Measurements from ENCODE around the gene SEZ6. TPM values are rescaled to one million over a fixed set of nuclear protein-coding genes. Genes with fewer than 3 reads are reported as not detected.
A peak's percentile ranks its signal among the peaks of the same experiment; 100 is the strongest.

SEZ6 gene
- total RNA-seq, 1 donor from 2014 or later, result not detected

DNA sequence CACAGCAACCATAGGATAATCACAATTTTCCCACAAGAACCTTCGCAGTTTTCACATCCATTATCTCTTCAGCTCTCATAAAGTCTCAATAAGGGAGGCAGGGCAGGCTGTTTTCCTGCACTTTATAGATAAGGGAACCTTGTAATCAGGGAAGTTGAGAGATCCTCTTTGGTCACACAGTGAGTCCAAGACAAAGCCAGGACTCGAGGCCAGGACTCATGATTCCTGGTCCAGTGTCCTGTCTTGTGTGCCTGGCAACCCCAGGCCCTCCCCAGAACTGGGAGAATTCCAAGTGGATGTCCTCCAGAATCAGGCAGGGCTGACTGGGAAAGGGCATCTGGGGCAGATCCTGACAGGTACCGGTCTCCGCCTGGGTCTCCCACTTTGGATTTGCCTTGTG lies 31.4 kb downstream of the SEZ6 start:
- no peaks in the 10 kb centered on the region for H3K36me3 Mint-ChIP-seq (ENCODE audit: unreplicated experiment)
- DNase-seq (ENCODE audit: extremely low spot score, unreplicated experiment), result no peak
- no peak for TF ChIP-seq CTCF (IDR thresholded peaks at IDR 0.05)
- peaks cover 41% of the 10 kb centered on the region for H3K4me1 Mint-ChIP-seq (ENCODE audit: unreplicated experiment)
- no peak overlapping the region for H3K27ac Mint-ChIP-seq (ENCODE audit: unreplicated experiment)
- no peak overlapping the region for H3K4me3 Mint-ChIP-seq (ENCODE audit: unreplicated experiment)
- H3K9me3 Mint-ChIP-seq (ENCODE audit: unreplicated experiment), result no peaks in the 10 kb centered on the region
- H3K27me3 Mint-ChIP-seq (ENCODE audit: unreplicated experiment), result peaks cover 7% of the 10 kb centered on the region

GRCh38 chr17:28973425-28973824 lies 32.4 kb downstream of the SEZ6 start:
- H3K4me1 Mint-ChIP-seq (ENCODE audit: unreplicated experiment), result peaks cover 44% of the 10 kb centered on the region
- no peak for TF ChIP-seq CTCF (IDR thresholded peaks at IDR 0.05)
- no peak overlapping the region for H3K27ac Mint-ChIP-seq (ENCODE audit: unreplicated experiment)
- peaks cover 3% of the 10 kb centered on the region for H3K27me3 Mint-ChIP-seq (ENCODE audit: unreplicated experiment)
- no peak for DNase-seq (ENCODE audit: extremely low spot score, unreplicated experiment)
- no peaks in the 10 kb centered on the region for H3K9me3 Mint-ChIP-seq (ENCODE audit: unreplicated experiment)
- H3K4me3 Mint-ChIP-seq (ENCODE audit: unreplicated experiment), result no peak overlapping the region
- H3K36me3 Mint-ChIP-seq (ENCODE audit: unreplicated experiment), result no peaks in the 10 kb centered on the region

GRCh38 chr17:28972437-28972836 lies 33.4 kb downstream of the SEZ6 start:
- TF ChIP-seq CTCF (IDR thresholded peaks at IDR 0.05), result no peak
- peaks cover 50% of the 10 kb centered on the region for H3K4me1 Mint-ChIP-seq (ENCODE audit: unreplicated experiment)
- no peaks in the 10 kb centered on the region for H3K9me3 Mint-ChIP-seq (ENCODE audit: unreplicated experiment)
- DNase-seq (ENCODE audit: extremely low spot score, unreplicated experiment), result no peak
- no peaks in the 10 kb centered on the region for H3K36me3 Mint-ChIP-seq (ENCODE audit: unreplicated experiment)
- peak overlapping the region; percentile 57 for H3K27ac Mint-ChIP-seq (ENCODE audit: unreplicated experiment)
- H3K4me3 Mint-ChIP-seq (ENCODE audit: unreplicated experiment), result no peak overlapping the region
- H3K27me3 Mint-ChIP-seq (ENCODE audit: unreplicated experiment), result no peaks in the 10 kb centered on the region

DNA sequence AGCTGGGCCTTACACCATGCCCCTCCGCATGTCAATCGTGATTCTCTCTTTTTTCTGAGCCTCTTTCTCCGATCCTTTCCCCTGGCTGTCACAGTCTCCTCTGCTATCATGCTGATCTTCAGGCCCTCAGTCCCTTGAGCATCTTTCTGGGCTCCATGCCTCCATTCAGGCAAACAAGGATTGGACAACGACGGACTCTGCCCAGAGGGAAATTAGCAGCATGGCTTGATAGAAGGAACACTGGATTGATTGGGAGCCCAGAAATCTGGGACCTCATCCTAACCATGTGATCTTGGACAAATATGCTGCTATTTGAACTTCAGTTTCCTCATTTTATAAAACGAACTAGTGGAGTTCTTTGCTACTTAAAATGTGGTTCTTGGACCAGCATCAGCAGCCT lies 35.0 kb downstream of the SEZ6 start:
- H3K27me3 Mint-ChIP-seq (ENCODE audit: unreplicated experiment), result no peaks in the 10 kb centered on the region
- no peak for DNase-seq (ENCODE audit: extremely low spot score, unreplicated experiment)
- no peaks in the 10 kb centered on the region for H3K9me3 Mint-ChIP-seq (ENCODE audit: unreplicated experiment)
- peaks cover 50% of the 10 kb centered on the region for H3K4me1 Mint-ChIP-seq (ENCODE audit: unreplicated experiment)
- no peak overlapping the region for H3K27ac Mint-ChIP-seq (ENCODE audit: unreplicated experiment)
- no peak for TF ChIP-seq CTCF (IDR thresholded peaks at IDR 0.05)
- H3K36me3 Mint-ChIP-seq (ENCODE audit: unreplicated experiment), result no peaks in the 10 kb centered on the region
- no peak overlapping the region for H3K4me3 Mint-ChIP-seq (ENCODE audit: unreplicated experiment)

DNA sequence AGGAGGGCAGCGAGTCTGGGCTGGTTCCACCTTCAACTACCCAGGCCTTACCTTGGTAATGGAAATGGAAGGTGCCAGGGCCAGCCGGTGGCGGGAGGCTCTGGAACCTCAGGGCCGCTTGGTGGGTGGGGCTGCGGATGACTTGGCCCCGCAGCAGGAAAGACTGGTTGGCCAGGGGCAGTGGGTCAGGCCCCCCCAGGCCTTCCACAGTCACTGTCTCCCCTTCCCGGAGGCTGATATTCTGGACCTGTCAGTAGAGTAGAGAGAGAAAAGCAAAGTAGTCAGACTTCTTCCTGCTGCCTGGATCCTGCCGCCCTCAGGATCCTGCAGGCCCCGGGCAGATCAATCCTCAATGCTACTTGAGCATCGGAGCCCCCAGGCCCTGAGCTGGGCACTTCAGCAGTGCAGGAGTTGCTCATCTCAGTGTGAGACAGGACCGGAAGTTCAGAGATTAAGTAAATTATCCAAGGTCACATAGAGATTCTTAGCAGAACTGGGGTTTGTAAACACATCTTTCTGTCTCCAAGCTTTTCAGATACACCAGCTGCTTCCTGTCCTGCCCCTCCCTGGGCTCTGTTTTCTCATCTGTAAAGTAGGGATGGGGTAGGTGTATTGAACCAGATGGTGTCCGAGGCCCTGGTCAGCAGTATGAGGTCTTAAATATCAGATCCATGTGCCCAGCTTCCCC lies 36.0 kb downstream of the SEZ6 start:
- Mint-ChIP-seq H3K4me1 (ENCODE audit: unreplicated experiment) (peaks cover 52% of the 10 kb centered on the region), H3K4me3 (ENCODE audit: unreplicated experiment) (no peak overlapping the region), H3K27ac (ENCODE audit: unreplicated experiment) (no peak overlapping the region), H3K9me3 (ENCODE audit: unreplicated experiment) (no peaks in the 10 kb centered on the region), H3K36me3 (ENCODE audit: unreplicated experiment) (no peaks in the 10 kb centered on the region), H3K27me3 (ENCODE audit: unreplicated experiment) (no peaks in the 10 kb centered on the region)
- no peak for DNase-seq (ENCODE audit: extremely low spot score, unreplicated experiment)
- TF ChIP-seq CTCF (IDR thresholded peaks at IDR 0.05), result no peak
